ENCODE data around the gene FKRP. TPM values are rescaled to one million over a fixed set of nuclear protein-coding genes. Genes with fewer than 3 reads are reported as not detected.
A peak's percentile ranks its signal among the peaks of the same experiment; 100 is the strongest.

FKRP gene
- total RNA-seq, 2 experiments from 2014 or later = 7.7 to 10.1 TPM

- TF ChIP-seq CTCF (IDR thresholded peaks at IDR 0.05) = peak; percentile 13
- CTCF ChIA-PET = interaction anchor here (0.6 to 11.0 kb wide), 38 partner anchors 8 to 353 kb away, joined by 3 to 147 read pairs (median 4); partner anchors contain the start of genes AP2S1, DACT3 and FKRP
- intact Hi-C loops (cut with micrococcal nuclease) = no loop called here
- Mint-ChIP-seq H3K27me3 (no peaks in the 10 kb centered on the region), H3K4me1 (ENCODE audit: low read depth) (peaks cover 8% of the 10 kb centered on the region), H3K27ac (no peak overlapping the region), H3K9me3 (no peaks in the 10 kb centered on the region), H3K36me3 (ENCODE audit: low read depth) (peaks cover 11% of the 10 kb centered on the region), H3K4me3 (no peak overlapping the region)
- POLR2A ChIA-PET = interaction anchor here (0.7 to 2.1 kb wide), 5 partner anchors 11 to 68 kb away, joined by 3 to 8 read pairs (median 5); partner anchors contain the start of gene SLC1A5
- ATAC-seq (peak; percentile 92), DNase-seq (peak; percentile 85)
Measured at GRCh38 chr19:46753420-46754155, 7.7 kb downstream of the FKRP start.

- H3K27ac Mint-ChIP-seq = no peak overlapping the region
- H3K9me3 Mint-ChIP-seq = no peaks in the 10 kb centered on the region
- no peak overlapping the region for H3K4me3 Mint-ChIP-seq
- ATAC-seq = no peak
- H3K4me1 Mint-ChIP-seq (ENCODE audit: low read depth) = peaks cover 8% of the 10 kb centered on the region
- no peak for TF ChIP-seq CTCF (IDR thresholded peaks at IDR 0.05)
- ChIA-PET POLR2A (interaction anchor here (1.4 to 2.1 kb wide), 2 partner anchors 34 to 66 kb away, joined by 3 to 8 read pairs; partner anchors contain the start of gene SLC1A5), CTCF (interaction anchor here (2.5 to 11.0 kb wide), 3 partner anchors 12 to 86 kb away, joined by 16 to 147 read pairs (median 26); no protein-coding TSS in a partner anchor)
- H3K36me3 Mint-ChIP-seq (ENCODE audit: low read depth) = peaks cover 10% of the 10 kb centered on the region
- DNase-seq = no peak
- H3K27me3 Mint-ChIP-seq = no peaks in the 10 kb centered on the region
- intact Hi-C loops (cut with micrococcal nuclease) = no loop called here
Measured at GRCh38 chr19:46755077-46755852, 9.4 kb downstream of the FKRP start.

GRCh38 chr19:46755853-46756543 is 10.1 kb downstream of the FKRP start:
- intact Hi-C loops (cut with micrococcal nuclease) = loop anchor here (2.0 kb wide), 1 partner anchor 85 kb away; no protein-coding TSS in a partner anchor

GRCh38 chr19:46756544-46756888 is 10.7 kb downstream of the FKRP start:
- H3K9me3 Mint-ChIP-seq = no peaks in the 10 kb centered on the region
- POLR2A ChIA-PET = interaction anchor here (1.0 to 1.4 kb wide), 3 partner anchors 32 to 70 kb away, joined by 3 to 4 read pairs (median 4); partner anchors contain the start of gene SLC1A5
- H3K4me3 Mint-ChIP-seq = no peak overlapping the region
- CTCF ChIA-PET = interaction anchor here (0.9 to 11.0 kb wide), 7 partner anchors 10 to 85 kb away, joined by 3 to 147 read pairs (median 6); no protein-coding TSS in a partner anchor
- no peak for TF ChIP-seq CTCF (IDR thresholded peaks at IDR 0.05)
- peaks cover 8% of the 10 kb centered on the region for H3K4me1 Mint-ChIP-seq (ENCODE audit: low read depth)
- peaks cover 10% of the 10 kb centered on the region for H3K36me3 Mint-ChIP-seq (ENCODE audit: low read depth)
- H3K27me3 Mint-ChIP-seq = no peaks in the 10 kb centered on the region
- H3K27ac Mint-ChIP-seq = no peak overlapping the region
- intact Hi-C loops (cut with micrococcal nuclease) = loop anchor here (2.0 kb wide), 1 partner anchor 84 kb away; no protein-coding TSS in a partner anchor
- DNase-seq (peak; percentile 50), ATAC-seq (no peak)

More at GRCh38 chr19:46755853-46756543, 10.1 kb downstream of the FKRP start:
- Mint-ChIP-seq H3K36me3 (ENCODE audit: low read depth) (peaks cover 10% of the 10 kb centered on the region), H3K27ac (no peak overlapping the region), H3K9me3 (no peaks in the 10 kb centered on the region), H3K27me3 (no peaks in the 10 kb centered on the region), H3K4me3 (no peak overlapping the region), H3K4me1 (ENCODE audit: low read depth) (peaks cover 8% of the 10 kb centered on the region)
- ChIA-PET POLR2A (interaction anchor here (1.0 to 1.4 kb wide), 3 partner anchors 32 to 71 kb away, joined by 3 to 4 read pairs (median 4); partner anchors contain the start of gene SLC1A5), CTCF (interaction anchor here (0.9 to 11.0 kb wide), 8 partner anchors 11 to 85 kb away, joined by 3 to 147 read pairs (median 10); no protein-coding TSS in a partner anchor)
- TF ChIP-seq CTCF (IDR thresholded peaks at IDR 0.05) = no peak
- no peak for ATAC-seq
- DNase-seq = no peak
